Measurements from ENCODE around the gene RNF225. TPM values are rescaled to one million over a fixed set of nuclear protein-coding genes. Genes with fewer than 3 reads are reported as not detected.

The RNF225 gene
- total and polyA plus RNA-seq, 9 of the 15 experiments (the other 6 are each of a cell fraction or from before 2014, with no cell fraction given): 0.33 TPM; not detected in 8

GRCh38 chr19:58417071-58417470, 21.6 kb downstream of the RNF225 start:
- no peak overlapping the region for H3K9ac ChIP-seq (ENCODE audit: insufficient read depth in 1 of 2, low read depth in 2 of 2, low read length in 2 of 2)
- FAIRE-seq (no peak), DNase-seq (ENCODE audit: extremely low read depth in 1 of 4, low spot score in 3 of 4) (no peak), ATAC-seq (no peak)
- ChIA-PET POLR2A (interaction anchor here (0.9 to 1.2 kb wide), 2 partner anchors 9 to 46 kb away, joined by 3 to 4 read pairs; partner anchors contain the start of gene ZNF584), CTCF (ENCODE audit: low intra/inter-chr PET ratio) (no interaction called here)
- H3K4me1 ChIP-seq (replicated peaks in 1 of 2; ENCODE audit: control insufficient read depth in 2 of 2, insufficient read depth in 2 of 2, low read length in 2 of 2): no peaks in the 10 kb centered on the region
- TF ChIP-seq LARP7 (IDR thresholded peaks at IDR 0.05) (no peak), BACH1 (tag; IDR thresholded peaks at IDR 0.05) (no peak), SRSF1 (IDR thresholded peaks at IDR 0.05; ENCODE audit: low read depth, low read length) (no peak), ZNF311 (CRISPR knock-in tag; IDR thresholded peaks at IDR 0.05) (no peak), ZNF76 (CRISPR knock-in tag; IDR thresholded peaks at IDR 0.05; ENCODE audit: borderline replicate concordance) (no peak), FOXK2 (conservative IDR thresholded peaks at IDR 0.05 in 1 of 2, IDR thresholded peaks at IDR 0.05 in 1 of 2; ENCODE audit: low read depth in 2 of 2) (no peak), CAMTA2 (CRISPR knock-in tag; conservative IDR thresholded peaks at IDR 0.05) (no peak), CLOCK (CRISPR knock-in tag; IDR thresholded peaks at IDR 0.05; ENCODE audit: borderline replicate concordance) (no peak), ZFPM2 (CRISPR knock-in tag; IDR thresholded peaks at IDR 0.05) (no peak)
- BruUV-seq (replicated peaks): TSS peak; percentile 30
- 98% methylated on average over 7 of the region's 7 CpGs for WGBS (ENCODE audit: insufficient coverage, low coverage, missing lambda C conversion rate)
- intact Hi-C loops (cut with micrococcal nuclease): no loop called here
- H2AFZ ChIP-seq (ENCODE audit: low read depth, low read length): no peak overlapping the region
- no peak overlapping the region for H3K27ac ChIP-seq (ENCODE audit: extremely low read depth, low read depth, low read length)
- no peaks in the 10 kb centered on the region for H3K27me3 ChIP-seq (ENCODE audit: control insufficient read depth in 2 of 2, insufficient read depth in 2 of 2, low read length in 2 of 2)
- H3K4me3 ChIP-seq: no peak overlapping the region
- H3K79me2 ChIP-seq (ENCODE audit: control insufficient read depth, insufficient read depth, low read length): peaks cover 19% of the 10 kb centered on the region
- no peak overlapping the region for H3K4me2 ChIP-seq (ENCODE audit: insufficient read depth, low read length)
- in situ Hi-C loops (cut with MboI): no loop called here
- H4K20me1 ChIP-seq (replicated peaks; ENCODE audit: control insufficient read depth, insufficient read depth, low read length): no peaks in the 10 kb centered on the region
- peaks cover 67% of the 10 kb centered on the region for H3K36me3 ChIP-seq (ENCODE audit: control insufficient read depth, insufficient read depth, low read length)
- H3K9me1 ChIP-seq (ENCODE audit: control insufficient read depth, insufficient read depth, low read length): no peaks in the 10 kb centered on the region
- 0 out of 2 replicates have a peak, but pooled peaks cover 3% of the 10 kb centered on the region for H3K9me3 ChIP-seq (replicated peaks; ENCODE audit: control insufficient read depth, insufficient read depth, low read depth, low read length)
